GM19463 (cell line): ENCODE results near the gene CCL7.

Experiments
- ATAC-seq: cut with Tn5 transposase; IDR thresholded peaks from one replicate; pipeline ENCODE4 v1.9.1; 2021; ENCODE audit warnings: mild to moderate bottlenecking, moderate library complexity; ENCODE audit not compliant: unreplicated experiment

Gene CCL7

GRCh38 chr17:34246446-34246845 lies 23.6 kb upstream of the CCL7 start:
- ATAC-seq = no peak

- ATAC-seq = no peak
Measured at GRCh38 chr17:34246881-34247280, 23.1 kb upstream of the CCL7 start.

DNA sequence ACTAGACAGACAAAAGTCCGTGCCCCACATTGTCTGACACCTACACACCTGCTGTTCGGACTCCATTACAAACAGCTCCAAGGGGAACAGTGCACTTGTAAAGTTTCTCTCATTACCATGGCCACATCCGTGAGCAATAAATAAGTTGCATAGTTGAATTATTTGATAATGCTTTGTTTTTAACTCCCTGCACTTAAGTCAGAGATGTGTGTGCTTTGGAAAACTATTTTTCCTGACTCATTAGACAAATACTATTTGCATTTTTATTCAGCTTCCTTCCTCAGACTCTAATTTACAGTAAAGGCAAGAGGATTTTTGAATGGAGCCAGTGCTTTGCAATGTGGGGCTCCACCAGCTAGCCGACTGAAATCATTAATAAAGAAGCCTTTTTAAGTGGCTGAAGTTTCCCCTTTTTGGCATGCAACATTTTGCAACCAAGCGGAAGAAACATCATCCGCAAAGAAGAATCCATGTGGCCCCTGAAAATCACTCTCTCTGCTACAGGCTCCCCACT lies 21.5 kb upstream of the CCL7 start:
- no peak for ATAC-seq

- ATAC-seq = no peak
Measured at GRCh38 chr17:34249061-34249460, 21.0 kb upstream of the CCL7 start.

GRCh38 chr17:34249478-34249877 lies 20.5 kb upstream of the CCL7 start:
- no peak for ATAC-seq

DNA sequence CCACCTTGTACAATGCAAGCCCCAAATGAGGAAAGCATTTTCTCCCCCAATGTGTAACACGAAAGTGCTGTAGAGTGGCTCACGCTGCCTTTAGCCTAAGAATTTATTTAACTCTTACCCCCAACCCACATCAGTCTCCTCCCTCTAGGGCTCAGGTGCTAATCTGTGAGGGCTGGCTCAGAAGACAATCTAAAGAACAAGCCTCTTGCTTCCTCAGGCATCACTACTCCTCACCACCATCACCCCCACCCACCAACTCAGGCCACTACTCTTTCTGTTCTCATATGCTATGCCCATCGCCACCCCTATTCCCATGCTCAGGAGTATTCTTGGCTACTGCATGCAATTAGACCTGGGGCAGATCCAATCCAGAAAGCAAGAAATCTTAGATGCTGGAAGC lies 18.8 kb upstream of the CCL7 start:
- no peak for ATAC-seq

DNA sequence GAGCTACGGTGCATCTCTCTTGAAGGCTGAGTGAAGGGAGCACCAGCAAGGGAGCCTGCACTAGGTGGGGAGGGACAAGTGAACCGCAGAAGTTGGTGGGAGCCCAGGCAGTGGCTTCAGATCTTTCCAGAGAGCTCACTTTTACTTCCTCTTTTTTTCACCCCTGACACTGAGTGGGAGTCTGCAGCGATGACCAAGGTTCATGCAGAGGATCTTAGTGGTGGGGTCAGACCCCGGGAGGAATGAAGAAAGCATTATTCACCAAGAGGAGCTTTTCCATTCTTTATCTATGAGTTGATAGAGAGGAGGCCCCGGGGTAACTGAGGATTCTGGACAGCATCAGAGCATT lies 18.0 kb upstream of the CCL7 start:
- peak; percentile 62 for ATAC-seq

GRCh38 chr17:34252444-34253138 lies 17.4 kb upstream of the CCL7 start:
- ATAC-seq = no peak

- no peak for ATAC-seq
Measured at GRCh38 chr17:34253139-34253525, 16.9 kb upstream of the CCL7 start.

- ATAC-seq = no peak
Measured at GRCh38 chr17:34254146-34254545, 15.9 kb upstream of the CCL7 start.

- no peak for ATAC-seq
Measured at GRCh38 chr17:34254651-34255380, 15.2 kb upstream of the CCL7 start, which contains the start of gene CCL2. TSS of gene CCL2 (plus strand) at chr17:34255285. CDS start at chr17:34255350, 65 bp downstream.

DNA sequence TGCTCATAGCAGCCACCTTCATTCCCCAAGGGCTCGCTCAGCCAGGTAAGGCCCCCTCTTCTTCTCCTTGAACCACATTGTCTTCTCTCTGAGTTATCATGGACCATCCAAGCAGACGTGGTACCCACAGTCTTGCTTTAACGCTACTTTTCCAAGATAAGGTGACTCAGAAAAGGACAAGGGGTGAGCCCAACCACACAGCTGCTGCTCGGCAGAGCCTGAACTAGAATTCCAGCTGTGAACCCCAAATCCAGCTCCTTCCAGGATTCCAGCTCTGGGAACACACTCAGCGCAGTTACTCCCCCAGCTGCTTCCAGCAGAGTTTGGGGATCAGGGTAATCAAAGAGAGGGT lies 14.7 kb upstream of the CCL7 start:
- ATAC-seq = no peak

DNA sequence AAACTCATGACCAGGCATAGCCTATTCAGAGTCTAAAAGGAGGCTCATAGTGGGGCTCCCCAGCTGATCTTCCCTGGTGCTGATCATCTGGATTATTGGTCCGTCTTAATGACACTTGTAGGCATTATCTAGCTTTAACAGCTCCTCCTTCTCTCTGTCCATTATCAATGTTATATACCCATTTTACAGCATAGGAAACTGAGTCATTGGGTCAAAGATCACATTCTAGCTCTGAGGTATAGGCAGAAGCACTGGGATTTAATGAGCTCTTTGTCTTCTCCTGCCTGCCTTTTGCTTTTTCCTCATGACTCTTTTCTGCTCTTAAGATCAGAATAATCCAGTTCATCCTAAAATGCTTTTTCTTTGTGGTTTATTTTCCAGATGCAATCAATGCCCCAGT lies 14.2 kb upstream of the CCL7 start:
- no peak for ATAC-seq

GRCh38 chr17:34257299-34257985 lies 12.6 kb upstream of the CCL7 start:
- no peak for ATAC-seq

DNA sequence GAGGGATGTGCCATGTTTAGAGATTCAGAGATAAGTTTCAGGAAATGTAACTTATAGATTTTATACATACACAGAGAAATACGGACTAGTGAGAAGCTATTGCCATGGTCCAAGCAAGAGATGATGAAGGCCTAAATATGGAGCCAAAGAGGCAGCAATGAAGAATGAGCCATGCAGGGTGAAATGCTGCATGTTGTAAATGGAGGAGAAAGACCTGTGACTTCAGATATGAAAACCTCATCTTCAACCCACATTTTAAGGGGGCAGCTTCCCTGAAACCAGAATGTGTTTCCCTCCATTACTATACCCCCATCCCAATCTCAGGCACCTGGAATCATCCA lies 12.1 kb upstream of the CCL7 start:
- ATAC-seq = no peak

DNA sequence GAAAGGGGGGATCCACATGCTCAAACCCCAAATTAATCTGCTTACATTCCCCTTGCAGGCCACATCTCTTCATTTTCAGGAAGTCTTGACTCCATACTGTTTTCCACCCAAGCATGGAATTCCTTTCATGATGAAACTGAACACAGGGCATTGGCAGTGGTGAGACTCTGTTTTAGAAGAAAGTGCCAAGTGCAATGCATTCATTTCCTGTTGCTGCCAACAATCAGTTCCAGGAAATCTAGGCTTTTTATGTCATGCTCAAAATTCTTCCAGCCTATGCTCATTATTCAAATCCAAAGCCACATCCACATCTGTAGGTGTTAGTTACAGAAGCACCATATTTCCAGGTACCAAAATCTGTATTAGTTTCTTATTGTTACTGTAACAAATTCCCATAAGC lies 10.9 kb upstream of the CCL7 start:
- ATAC-seq = no peak

DNA sequence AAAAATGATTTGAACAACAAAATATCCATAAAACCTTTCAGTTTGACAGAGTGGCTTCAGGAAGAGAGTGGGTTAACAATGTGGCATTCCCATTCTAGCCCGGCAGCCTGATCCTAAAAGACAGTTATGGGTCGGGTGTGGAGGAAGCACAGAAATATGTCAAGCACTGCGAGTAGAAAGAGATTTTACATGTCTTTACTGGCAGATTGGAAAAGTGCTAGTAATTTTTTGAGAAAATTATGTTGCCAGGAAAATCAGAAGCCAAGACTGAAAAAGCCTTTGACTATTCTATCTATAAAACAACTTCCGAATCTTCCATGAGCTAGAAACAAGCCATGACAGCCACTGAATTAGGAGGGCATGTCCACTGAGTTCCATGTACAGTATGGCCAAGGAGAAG lies 9.2 kb upstream of the CCL7 start:
- no peak for ATAC-seq

DNA sequence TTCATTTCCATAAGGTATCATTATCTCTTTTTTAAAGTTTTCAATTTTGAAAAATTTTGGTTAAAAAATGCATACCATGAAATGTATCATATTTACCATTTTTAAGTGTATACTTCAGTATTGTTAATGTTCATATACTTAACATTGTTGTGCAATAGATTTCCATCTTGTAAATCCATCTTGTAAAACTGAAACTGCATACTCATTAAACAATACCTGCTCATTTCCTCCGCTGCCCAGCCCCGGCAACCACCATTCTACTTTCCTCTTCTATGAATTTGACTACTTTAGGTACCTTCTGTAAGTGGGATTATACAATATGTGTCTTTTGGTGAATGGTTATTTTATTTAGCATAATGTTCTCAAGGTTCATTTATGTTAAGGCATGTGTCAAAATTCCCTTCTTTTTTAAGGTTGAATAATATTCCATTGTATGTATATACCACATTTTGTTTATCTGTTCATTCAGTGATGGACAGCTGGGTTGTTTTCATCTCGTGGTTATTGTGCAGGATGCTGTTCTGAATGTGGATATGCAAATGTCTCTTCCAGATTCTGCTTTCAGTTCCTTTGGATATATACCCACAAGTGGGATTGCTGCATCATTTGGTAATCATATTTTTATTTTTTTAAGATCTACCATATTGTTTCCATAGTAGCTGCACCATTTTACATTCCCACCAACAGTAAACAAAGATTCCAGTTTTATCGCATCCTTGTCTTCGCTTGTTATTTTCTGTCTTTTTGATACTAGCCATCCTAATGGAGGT lies 8.3 kb upstream of the CCL7 start:
- no peak for ATAC-seq

DNA sequence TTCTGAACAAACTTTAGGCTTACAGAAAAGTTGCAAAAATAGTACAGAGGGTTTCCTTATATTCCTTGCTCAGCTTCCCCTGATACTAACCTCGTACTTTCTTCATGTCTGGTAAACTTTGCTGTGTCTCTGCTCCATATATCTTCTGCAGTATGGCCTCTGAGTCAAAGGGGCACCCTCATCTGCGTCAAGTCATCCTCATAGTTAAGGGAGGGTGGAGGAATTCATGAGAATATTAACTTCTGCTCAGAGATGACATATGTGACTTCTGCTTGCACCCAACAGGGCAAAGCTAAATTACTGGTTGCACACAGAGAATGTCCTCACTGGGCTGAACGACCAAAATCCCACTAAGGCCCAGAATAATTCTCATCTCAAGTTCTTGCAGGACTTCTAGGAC lies 4.3 kb upstream of the CCL7 start:
- no peak for ATAC-seq

DNA sequence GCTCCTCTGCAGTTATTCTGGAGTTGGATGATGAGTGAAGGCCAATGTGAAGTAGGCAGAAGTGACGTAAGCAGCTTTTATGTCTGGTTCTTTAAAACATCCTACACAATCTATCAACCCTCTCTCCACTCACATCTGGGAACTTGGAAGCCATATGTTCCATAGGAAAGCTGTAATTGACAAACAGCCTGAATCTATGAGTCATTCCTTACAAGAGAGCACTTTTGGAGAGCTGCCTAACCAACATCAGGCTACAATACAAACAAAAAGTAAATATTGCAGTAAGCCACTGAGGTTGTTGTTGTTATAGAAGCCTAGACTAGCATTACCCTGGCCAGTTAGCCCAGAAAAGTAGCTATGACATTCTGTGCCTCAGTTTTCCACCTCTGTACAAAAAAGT lies 5.9 kb downstream of the CCL7 start:
- no peak for ATAC-seq

GRCh38 chr17:34276826-34277225 lies 6.8 kb downstream of the CCL7 start:
- ATAC-seq = no peak
